ENCODE measurements around the gene ARPC2. TPM values are rescaled to one million over a fixed set of nuclear protein-coding genes. Genes with fewer than 3 reads are reported as not detected.

The ARPC2 gene
- total RNA-seq, 4 donors from 2014 or later: 275 to 314 (median 287) TPM

DNA sequence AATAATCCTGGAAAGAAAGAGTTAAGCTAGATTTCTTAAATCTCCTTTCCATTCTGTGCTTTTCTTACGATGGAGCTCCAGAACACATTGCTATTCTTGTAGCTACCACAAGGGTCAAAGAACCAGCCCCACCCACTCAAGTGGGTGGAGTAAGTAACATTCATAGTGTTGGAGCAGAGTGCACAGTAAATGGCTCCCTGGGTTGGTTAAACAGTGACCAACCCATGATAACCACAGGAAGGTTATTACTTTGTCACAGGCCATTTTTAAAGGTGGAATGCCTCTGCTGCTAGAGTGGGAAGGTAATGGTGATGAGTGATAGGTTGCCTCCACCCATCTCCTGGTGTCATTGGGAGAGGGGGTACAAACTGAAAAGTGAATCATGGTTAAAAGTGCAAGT, 13.9 kb downstream of the ARPC2 start:
- Histone ChIP-seq H3K9me3 (no peaks in the 10 kb centered on the region), H3K27me3 (no peaks in the 10 kb centered on the region), H3K4me3 (no peak overlapping the region), H3K4me1 (peaks cover 4 to 48% (median 7%) of the 10 kb centered on the region in 3 donors), H3K27ac (peak overlapping the region in 1 of 4 donors; percentile 64), H3K36me3 (peaks cover 0 to 96% of the 10 kb centered on the region in 2 donors)
- ATAC-seq: no peak
- WGBS, 2 donors (ENCODE audit: low coverage in 1 of 2): 0% methylated on average over 1 of the region's 1 CpG
- TF ChIP-seq POLR2A (IDR thresholded peaks at IDR 0.05): no peak
- TF ChIP-seq CTCF (IDR thresholded peaks at IDR 0.05): peak in 1 of 4 experiments; percentile 8

DNA sequence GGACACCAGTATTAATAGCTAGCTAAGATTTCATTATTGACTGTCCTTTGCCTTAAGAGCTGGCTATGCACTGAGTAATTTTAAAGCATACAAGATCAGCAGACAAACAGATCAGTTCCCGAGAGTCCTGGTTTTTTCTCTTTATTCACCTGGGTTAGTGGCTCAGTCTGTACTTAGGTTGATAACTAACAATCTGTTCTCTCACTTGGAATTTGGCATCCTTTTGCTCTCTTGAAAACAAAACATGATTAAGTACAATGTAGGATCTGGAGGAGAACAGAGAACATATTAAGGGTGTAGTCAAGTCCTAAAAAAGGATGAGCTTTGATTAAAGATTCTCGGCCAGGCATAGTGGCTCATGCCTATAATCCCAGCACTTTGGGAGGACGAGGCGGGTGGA, 16.6 kb downstream of the ARPC2 start:
- peak overlapping the region in 1 of 4 donors; percentile 13 for H3K27ac ChIP-seq
- ATAC-seq: no peak

GRCh38 chr2:218234521-218234920, 17.5 kb downstream of the ARPC2 start:
- Histone ChIP-seq H3K27ac (peak overlapping the region in 1 of 4 donors; percentile 13), H3K4me3 (no peak overlapping the region), H3K27me3 (no peaks in the 10 kb centered on the region), H3K9me3 (no peaks in the 10 kb centered on the region), H3K36me3 (peaks cover 0 to 98% of the 10 kb centered on the region in 2 donors), H3K4me1 (peaks cover 0 to 30% (median 4%) of the 10 kb centered on the region in 3 donors)
- ATAC-seq: no peak
- 55 to 83% methylated on average over 2 to 3 of the region's 3 CpGs for WGBS, 2 donors (ENCODE audit: low coverage in 1 of 2)
- TF ChIP-seq CTCF (IDR thresholded peaks at IDR 0.05) (no peak), POLR2AphosphoS5 (IDR thresholded peaks at IDR 0.05) (no peak), POLR2A (IDR thresholded peaks at IDR 0.05) (no peak), EP300 (IDR thresholded peaks at IDR 0.05) (no peak)

More for the DNA sequence above, 16.6 kb downstream of the ARPC2 start:
- peaks cover 0 to 97% of the 10 kb centered on the region in 2 donors for H3K36me3 ChIP-seq
- no peak overlapping the region for H3K4me3 ChIP-seq
- no peaks in the 10 kb centered on the region for H3K27me3 ChIP-seq
- H3K9me3 ChIP-seq: no peaks in the 10 kb centered on the region
- TF ChIP-seq CTCF (IDR thresholded peaks at IDR 0.05) (no peak), EP300 (IDR thresholded peaks at IDR 0.05) (no peak)
- WGBS, 2 donors (ENCODE audit: low coverage in 1 of 2): 57% methylated on average over 2 of the region's 4 CpGs; no CpG with 5 or more reads in 1 of the 2 donors
- peaks cover 4 to 39% (median 6%) of the 10 kb centered on the region in 3 donors for H3K4me1 ChIP-seq

DNA sequence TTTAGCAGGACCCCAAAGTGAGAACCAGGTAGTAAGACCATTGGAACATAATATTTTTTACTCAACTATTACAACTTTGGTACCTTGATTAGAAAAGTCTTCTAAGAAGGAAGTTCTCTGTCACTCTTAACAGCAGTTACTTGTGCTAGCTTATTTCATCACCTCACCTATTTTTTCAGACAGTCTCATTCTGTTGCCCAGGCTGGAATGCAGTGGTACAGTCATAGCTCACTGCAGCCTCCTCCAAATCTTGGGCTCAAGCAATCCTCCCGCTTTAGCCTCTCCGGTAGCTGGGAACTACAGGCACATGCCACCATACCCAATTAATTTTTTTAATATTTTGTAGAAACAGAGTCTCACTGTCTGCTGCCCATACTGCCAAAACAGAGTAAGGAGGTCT, 18.0 kb downstream of the ARPC2 start:
- peaks cover under 1 to 98% of the 10 kb centered on the region in 2 donors for H3K36me3 ChIP-seq

More for the DNA sequence above, 18.0 kb downstream of the ARPC2 start:
- Histone ChIP-seq H3K4me1 (peaks cover 0 to 25% (median 4%) of the 10 kb centered on the region in 3 donors), H3K9me3 (no peaks in the 10 kb centered on the region), H3K27ac (no peak overlapping the region), H3K27me3 (no peaks in the 10 kb centered on the region), H3K4me3 (no peak overlapping the region)
- ATAC-seq: no peak
- 100% methylated on average over 2 of the region's 2 CpGs for WGBS, 2 donors (ENCODE audit: low coverage in 1 of 2)
- TF ChIP-seq CTCF (IDR thresholded peaks at IDR 0.05) (no peak), EP300 (IDR thresholded peaks at IDR 0.05) (no peak), POLR2A (IDR thresholded peaks at IDR 0.05) (no peak), POLR2AphosphoS5 (IDR thresholded peaks at IDR 0.05) (no peak)

All from gastroesophageal sphincter (tissue), 4 donors.